Measurements from ENCODE around the gene ABR. TPM values are rescaled to one million over a fixed set of nuclear protein-coding genes. Genes with fewer than 3 reads are reported as not detected.

Gene ABR
- total RNA-seq, 1 experiment from 2014 or later: 35.4 TPM

DNA sequence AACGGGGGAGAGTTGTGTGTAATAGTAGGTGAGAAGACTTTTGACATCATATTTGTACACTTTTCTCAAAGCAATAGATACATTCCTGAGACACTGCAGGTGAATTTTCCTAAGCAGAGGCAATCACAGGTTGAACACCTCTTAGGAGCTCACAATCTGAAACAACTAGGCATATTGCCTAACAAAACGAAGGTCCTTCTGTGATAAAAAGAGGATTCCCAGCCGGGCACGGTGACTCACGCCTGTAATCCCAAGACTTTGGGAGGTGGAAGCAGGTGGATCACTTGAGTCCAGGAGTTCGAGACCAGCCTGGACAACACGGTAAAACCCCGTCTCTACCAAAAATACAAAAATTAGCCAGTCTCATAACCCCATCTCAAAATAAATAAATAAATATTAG lies 217.6 kb downstream of the ABR start:
- intact Hi-C loops (cut with micrococcal nuclease): no loop called here
- no peaks in the 10 kb centered on the region for H4K20me1 ChIP-seq (ENCODE audit: low read length)
- H3K27ac ChIP-seq (ENCODE audit: low read length): no peak overlapping the region
- ChIA-PET POLR2A (ENCODE audit: unreplicated experiment) (no interaction called here), CTCF (no interaction called here)
- no peaks in the 10 kb centered on the region for H3K27me3 ChIP-seq (ENCODE audit: low read length)
- no peaks in the 10 kb centered on the region for H3K4me1 ChIP-seq (ENCODE audit: insufficient read depth, low read length)
- TF ChIP-seq EZH2 (IDR thresholded peaks at IDR 0.05; ENCODE audit: low read length, unreplicated experiment) (no peak), EZH2phosphoT487 (IDR thresholded peaks at IDR 0.05; ENCODE audit: borderline replicate concordance, low read length) (no peak)
- TF ChIP-seq, protein P1, sequence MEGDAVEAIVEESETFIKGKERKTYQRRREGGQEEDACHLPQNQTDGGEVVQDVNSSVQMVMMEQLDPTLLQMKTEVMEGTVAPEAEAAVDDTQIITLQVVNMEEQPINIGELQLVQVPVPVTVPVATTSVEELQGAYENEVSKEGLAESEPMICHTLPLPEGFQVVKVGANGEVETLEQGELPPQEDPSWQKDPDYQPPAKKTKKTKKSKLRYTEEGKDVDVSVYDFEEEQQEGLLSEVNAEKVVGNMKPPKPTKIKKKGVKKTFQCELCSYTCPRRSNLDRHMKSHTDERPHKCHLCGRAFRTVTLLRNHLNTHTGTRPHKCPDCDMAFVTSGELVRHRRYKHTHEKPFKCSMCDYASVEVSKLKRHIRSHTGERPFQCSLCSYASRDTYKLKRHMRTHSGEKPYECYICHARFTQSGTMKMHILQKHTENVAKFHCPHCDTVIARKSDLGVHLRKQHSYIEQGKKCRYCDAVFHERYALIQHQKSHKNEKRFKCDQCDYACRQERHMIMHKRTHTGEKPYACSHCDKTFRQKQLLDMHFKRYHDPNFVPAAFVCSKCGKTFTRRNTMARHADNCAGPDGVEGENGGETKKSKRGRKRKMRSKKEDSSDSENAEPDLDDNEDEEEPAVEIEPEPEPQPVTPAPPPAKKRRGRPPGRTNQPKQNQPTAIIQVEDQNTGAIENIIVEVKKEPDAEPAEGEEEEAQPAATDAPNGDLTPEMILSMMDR (conservative IDR thresholded peaks at IDR 0.05; ENCODE audit: low read depth, low read length): no peak
- no peak overlapping the region for H3K9ac ChIP-seq (ENCODE audit: low read length)
- no peaks in the 10 kb centered on the region for H3K79me2 ChIP-seq (ENCODE audit: low read length)
- no peaks in the 10 kb centered on the region for H3K36me3 ChIP-seq (ENCODE audit: low read depth, low read length)
- BruUV-seq (replicated peaks): no TSS peak
- ATAC-seq (no peak), DNase-seq (no peak)
- H3K9me3 ChIP-seq (ENCODE audit: low read length): no peaks in the 10 kb centered on the region
- H3F3A ChIP-seq (ENCODE audit: low read length, unreplicated experiment): no peaks in the 10 kb centered on the region
- H2AFZ ChIP-seq (ENCODE audit: low read length): no peak overlapping the region
- no peaks in the 10 kb centered on the region for H3K9me2 ChIP-seq (replicated peaks; ENCODE audit: low read length)
- no peak overlapping the region for H3K4me2 ChIP-seq (ENCODE audit: low read length)
- no peak overlapping the region for H3K4me3 ChIP-seq (ENCODE audit: low read length)

DNA sequence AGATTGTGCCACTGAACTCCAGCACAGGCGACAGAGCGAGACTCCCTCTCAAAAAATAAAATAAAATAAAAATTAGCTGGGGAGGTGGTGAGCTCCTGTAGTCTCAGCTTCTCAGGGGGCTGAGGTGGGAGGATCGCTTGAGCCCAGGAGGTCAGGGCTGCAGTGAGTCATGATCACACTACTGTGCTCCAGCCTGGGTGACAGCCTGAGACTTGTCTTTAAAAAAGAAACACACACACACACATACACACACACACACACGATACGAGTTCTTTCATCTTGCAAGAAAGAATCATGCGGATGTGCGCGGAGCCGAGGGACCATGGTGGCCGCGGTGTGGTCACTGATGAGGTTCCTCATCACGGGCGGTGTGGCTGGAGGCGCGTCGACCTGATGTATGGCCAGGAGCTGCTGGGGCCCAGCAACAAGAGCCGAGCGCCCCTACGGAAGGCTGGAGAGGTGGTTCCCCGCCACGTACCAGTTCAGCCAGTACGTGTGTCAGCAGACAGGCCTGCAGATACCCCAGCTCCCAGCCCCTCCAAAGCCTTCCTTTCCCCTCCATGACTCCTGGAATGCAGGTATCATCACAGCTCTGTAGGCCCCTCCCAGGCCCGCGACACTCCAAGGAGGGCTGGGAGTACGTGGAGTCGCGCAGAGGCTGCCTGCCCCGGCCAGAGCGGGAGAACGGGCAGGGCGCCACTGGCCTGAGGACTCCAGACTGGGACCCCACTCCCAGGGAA lies 220.9 kb downstream of the ABR start:
- Histone ChIP-seq H3F3A (ENCODE audit: low read length, unreplicated experiment) (no peaks in the 10 kb centered on the region), H4K20me1 (ENCODE audit: low read length) (no peaks in the 10 kb centered on the region), H3K9me3 (ENCODE audit: low read length) (no peaks in the 10 kb centered on the region), H3K9me2 (replicated peaks; ENCODE audit: low read length) (no peaks in the 10 kb centered on the region), H2AFZ (ENCODE audit: low read length) (no peak overlapping the region), H3K27ac (ENCODE audit: low read length) (no peak overlapping the region), H3K36me3 (ENCODE audit: low read depth, low read length) (no peaks in the 10 kb centered on the region), H3K4me2 (ENCODE audit: low read length) (no peak overlapping the region), H3K27me3 (ENCODE audit: low read length) (no peaks in the 10 kb centered on the region), H3K4me1 (ENCODE audit: insufficient read depth, low read length) (no peaks in the 10 kb centered on the region), H3K9ac (ENCODE audit: low read length) (no peak overlapping the region), H3K4me3 (ENCODE audit: low read length) (no peak overlapping the region), H3K79me2 (ENCODE audit: low read length) (no peaks in the 10 kb centered on the region)
- no peak for TF ChIP-seq EZH2phosphoT487 (IDR thresholded peaks at IDR 0.05; ENCODE audit: borderline replicate concordance, low read length)
- TF ChIP-seq, protein P1 (conservative IDR thresholded peaks at IDR 0.05; ENCODE audit: low read depth, low read length): no peak
- no peak for TF ChIP-seq EZH2 (IDR thresholded peaks at IDR 0.05; ENCODE audit: low read length, unreplicated experiment)
- ATAC-seq (no peak), DNase-seq (no peak)
- intact Hi-C loops (cut with micrococcal nuclease): no loop called here
- CTCF ChIA-PET: no interaction called here
- POLR2A ChIA-PET (ENCODE audit: unreplicated experiment): no interaction called here
- no TSS peak for BruUV-seq (replicated peaks)

DNA sequence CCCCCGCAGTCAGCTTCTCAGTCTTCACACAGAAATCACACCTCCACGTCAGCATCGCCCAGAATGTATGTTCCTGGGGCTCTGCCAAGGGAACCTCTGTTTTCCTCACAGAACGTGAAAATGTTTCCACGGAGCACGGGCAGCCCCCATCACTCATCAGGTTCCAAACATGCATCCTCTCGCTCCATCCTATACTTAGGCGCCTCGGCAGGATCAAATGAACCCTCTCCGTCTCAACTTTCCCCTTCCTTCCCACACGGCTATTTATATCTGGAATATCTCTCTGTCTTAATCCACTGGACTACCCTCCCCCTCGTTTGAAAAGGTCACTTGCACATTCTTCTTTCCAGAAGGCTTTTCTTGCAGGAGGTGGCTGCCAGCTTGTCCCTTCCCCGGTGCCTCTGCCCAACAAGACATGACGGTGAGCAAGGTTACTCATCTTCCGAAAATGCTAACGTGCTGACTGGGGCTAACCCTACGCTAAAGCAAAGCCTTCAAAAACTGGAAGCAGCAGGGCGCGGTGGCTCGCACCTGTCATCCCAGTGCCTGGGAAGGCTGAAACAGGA lies 221.8 kb downstream of the ABR start:
- BruUV-seq (replicated peaks): no TSS peak
- ChIA-PET CTCF (no interaction called here), POLR2A (ENCODE audit: unreplicated experiment) (no interaction called here)
- Histone ChIP-seq H3K4me1 (ENCODE audit: insufficient read depth, low read length) (no peaks in the 10 kb centered on the region), H3K9ac (ENCODE audit: low read length) (no peak overlapping the region), H3K27ac (ENCODE audit: low read length) (no peak overlapping the region), H3K27me3 (ENCODE audit: low read length) (no peaks in the 10 kb centered on the region), H4K20me1 (ENCODE audit: low read length) (no peaks in the 10 kb centered on the region), H3K9me2 (replicated peaks; ENCODE audit: low read length) (no peaks in the 10 kb centered on the region), H3K36me3 (ENCODE audit: low read depth, low read length) (no peaks in the 10 kb centered on the region), H3K9me3 (ENCODE audit: low read length) (no peaks in the 10 kb centered on the region), H3K79me2 (ENCODE audit: low read length) (no peaks in the 10 kb centered on the region), H2AFZ (ENCODE audit: low read length) (no peak overlapping the region), H3K4me3 (ENCODE audit: low read length) (no peak overlapping the region), H3F3A (ENCODE audit: low read length, unreplicated experiment) (no peaks in the 10 kb centered on the region), H3K4me2 (ENCODE audit: low read length) (no peak overlapping the region)
- no peak for DNase-seq
- intact Hi-C loops (cut with micrococcal nuclease): no loop called here
- TF ChIP-seq, protein P1 (conservative IDR thresholded peaks at IDR 0.05; ENCODE audit: low read depth, low read length): no peak
- TF ChIP-seq EZH2phosphoT487 (IDR thresholded peaks at IDR 0.05; ENCODE audit: borderline replicate concordance, low read length) (no peak), EZH2 (IDR thresholded peaks at IDR 0.05; ENCODE audit: low read length, unreplicated experiment) (no peak)
- ATAC-seq: no peak
